OCI-M1 (cell line): ENCODE measurements around the gene COQ4.
"Not testable (repeated sequence)": the region's sequence is repeated elsewhere in the genome, so short reads cannot be mapped to it uniquely, and the experiment has no call there.

Experiments used
- DNase-seq: peaks from one replicate; lab custom pipeline; 2025; lab: John Stamatoyannopoulos, UW

Gene COQ4

DNA sequence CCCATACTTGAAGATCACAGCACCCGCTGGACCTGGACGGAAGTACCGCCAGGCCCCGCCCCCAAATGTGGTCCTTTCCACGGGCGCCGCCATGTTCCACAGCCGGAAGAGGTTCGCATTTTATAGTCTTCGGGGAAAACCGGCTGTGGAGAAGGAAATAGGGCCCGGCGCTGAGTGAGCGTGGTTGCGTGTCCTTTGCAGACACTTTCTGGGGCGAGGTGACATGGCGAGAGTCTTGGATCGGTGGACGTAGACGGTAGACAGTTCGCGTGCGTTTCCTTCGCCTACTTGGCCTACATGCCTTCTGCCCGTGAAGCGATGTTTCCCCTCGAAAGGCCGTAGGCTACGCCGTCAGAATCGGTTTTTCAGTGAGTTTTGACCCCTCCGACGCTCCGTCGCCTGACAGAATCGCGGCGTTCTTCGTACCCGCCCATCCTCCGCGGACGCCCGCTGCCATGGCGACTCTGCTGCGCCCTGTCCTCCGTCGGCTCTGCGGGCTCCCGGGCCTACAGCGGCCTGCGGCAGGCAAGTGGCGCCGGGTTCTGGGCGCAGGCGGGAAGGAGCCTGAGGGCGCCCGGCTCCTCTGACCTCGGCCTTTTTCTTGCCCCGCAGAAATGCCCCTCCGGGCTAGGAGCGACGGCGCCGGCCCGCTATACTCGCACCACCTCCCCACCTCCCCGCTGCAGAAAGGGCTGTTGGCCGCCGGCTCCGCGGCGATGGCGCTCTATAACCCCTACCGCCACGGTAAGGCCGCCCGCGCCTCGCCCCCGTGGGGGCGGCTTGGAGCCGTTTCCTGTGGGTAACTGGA, at the start of gene COQ4, which contains the start of gene TRUB2:
Gene COQ4, plus strand, starts transcription at position 436 of the 808 bp plus-strand sequence. Its CDS starts 20 bp downstream, at position 456.
Gene TRUB2, minus strand, starts transcription at position 44 of the 808 bp plus-strand sequence. Its CDS starts 39 bp downstream, at position 5.
- DNase-seq, result peak; percentile 97

DNA sequence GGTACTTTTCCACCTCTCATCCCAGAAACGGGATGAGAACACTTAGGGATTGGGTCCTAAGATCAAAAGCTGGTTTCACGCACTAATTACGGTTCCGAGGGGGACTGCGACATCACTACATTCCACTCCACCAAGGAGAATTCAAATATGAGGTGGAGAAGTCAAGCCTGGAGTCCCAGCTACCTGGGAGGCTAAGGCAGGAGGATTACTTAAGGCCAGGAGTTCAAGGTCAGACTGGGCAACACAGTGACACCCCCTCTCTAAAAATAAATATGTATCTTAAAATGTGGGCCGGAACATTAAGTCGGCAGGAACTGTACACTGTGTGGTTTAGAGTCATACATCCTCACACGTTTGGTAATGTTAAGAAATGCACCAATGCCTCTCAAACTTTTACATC, 48.4 kb upstream of the COQ4 start:
- no peak for DNase-seq

DNA sequence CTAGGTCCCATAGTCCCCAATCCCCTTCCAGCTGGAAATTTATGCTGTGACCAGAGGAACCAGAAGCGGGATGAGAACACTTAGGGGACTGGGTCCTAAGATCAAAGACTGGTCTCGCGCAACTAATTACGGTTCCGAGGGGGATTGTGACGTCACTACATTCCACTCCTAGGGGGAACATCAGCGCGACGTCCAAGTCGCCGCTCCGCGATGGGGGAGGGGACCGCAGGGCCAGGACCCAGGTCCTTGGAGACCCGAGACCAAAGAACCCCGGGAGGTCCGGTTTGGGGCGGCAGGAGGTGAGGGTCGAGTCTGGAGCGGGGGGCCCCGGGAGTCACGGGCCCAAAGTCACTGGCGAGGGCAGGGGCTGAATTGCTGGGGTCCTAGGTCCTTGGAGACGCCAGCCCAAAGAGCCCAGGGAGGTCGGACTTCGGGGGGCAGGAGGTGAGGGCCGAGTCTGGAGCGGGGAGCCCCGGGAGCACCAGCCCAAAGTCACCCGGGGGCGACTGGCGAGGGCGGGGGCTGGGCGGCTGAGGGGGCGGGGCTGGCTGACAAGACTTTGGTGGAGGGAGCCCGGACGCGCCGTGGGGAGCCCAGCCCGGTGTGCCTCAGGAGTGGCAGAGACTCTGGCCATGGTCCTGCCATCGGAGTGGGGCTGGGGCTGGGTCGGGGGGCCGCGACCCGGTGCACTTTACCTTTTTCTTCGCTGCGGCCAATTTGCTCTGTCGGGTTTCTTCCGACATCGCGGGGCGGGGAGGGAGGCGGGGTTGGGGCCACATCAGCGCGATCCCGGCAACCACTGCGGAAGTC, 47.2 kb upstream of the COQ4 start, which contains the start of gene GOLGA2:
Gene GOLGA2, minus strand, starts transcription at position 810 of the 810 bp plus-strand sequence. Its CDS starts 31 bp downstream, at position 779.
- peak; percentile 45 for DNase-seq

DNA sequence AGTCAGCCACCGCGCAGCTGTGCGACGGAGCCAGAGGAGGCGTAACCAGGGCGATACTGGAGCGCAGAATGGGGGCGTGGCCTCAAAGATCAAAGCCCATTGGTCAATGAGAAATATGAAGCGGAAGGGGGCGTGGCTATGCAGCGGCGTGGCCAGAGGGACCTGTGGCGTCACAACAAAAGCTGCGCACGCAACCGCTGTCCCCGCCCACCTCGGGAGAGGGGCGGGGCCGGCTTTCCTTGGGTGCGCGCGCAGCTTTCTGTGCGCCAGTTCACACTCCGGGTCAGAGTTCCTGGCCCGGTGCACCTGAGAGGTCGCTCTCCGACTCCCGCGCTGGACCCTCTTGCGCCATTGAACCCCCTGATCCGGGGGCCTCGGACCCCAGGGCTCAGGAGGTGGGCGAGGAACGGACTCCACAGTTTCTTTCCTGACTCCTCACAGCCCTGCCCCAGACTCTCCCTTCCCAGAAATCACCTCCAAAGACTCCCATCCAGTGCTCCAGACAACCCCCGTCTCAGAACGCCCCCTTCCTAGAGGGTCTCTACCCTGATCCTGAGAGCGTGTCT, 46.5 kb upstream of the COQ4 start, which contains the start of gene SWI5:
Gene SWI5, plus strand, starts transcription at position 269 of the 566 bp plus-strand sequence.
- DNase-seq, result peak; percentile 99

DNA sequence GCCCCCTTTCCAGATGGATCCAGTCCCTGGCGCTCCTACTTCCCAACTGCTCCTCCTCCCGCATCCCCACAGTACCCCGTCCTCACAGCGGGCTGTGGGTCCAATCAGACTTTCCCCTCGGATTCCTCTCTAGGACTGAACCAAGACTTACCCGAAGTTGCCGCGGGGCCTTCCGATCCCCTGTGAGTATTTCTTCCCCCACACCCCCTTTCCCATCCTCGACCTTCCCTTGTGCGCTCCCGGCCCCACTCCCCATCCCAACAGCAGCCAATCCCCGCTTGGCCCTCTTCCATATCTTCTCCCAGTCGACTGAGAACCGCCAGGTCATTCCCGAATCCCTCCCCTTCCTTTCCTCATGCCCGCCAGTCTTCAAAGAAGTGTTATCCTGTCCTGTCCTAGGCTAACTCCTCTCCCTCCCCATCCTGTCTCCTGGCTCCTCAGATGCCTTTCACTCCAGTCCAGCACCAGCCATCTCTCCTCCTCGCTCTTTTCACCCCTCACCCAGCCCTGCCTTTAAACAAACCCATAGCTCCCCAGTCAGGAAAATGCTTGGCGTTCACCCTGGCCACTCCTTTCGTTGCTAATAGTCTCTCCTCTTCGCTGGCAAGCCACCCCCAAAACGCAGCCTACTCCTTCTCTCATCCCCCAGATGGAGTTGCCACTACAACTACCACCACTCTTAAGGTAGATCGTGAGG, 45.9 kb upstream of the COQ4 start:
- DNase-seq, result no peak

DNA sequence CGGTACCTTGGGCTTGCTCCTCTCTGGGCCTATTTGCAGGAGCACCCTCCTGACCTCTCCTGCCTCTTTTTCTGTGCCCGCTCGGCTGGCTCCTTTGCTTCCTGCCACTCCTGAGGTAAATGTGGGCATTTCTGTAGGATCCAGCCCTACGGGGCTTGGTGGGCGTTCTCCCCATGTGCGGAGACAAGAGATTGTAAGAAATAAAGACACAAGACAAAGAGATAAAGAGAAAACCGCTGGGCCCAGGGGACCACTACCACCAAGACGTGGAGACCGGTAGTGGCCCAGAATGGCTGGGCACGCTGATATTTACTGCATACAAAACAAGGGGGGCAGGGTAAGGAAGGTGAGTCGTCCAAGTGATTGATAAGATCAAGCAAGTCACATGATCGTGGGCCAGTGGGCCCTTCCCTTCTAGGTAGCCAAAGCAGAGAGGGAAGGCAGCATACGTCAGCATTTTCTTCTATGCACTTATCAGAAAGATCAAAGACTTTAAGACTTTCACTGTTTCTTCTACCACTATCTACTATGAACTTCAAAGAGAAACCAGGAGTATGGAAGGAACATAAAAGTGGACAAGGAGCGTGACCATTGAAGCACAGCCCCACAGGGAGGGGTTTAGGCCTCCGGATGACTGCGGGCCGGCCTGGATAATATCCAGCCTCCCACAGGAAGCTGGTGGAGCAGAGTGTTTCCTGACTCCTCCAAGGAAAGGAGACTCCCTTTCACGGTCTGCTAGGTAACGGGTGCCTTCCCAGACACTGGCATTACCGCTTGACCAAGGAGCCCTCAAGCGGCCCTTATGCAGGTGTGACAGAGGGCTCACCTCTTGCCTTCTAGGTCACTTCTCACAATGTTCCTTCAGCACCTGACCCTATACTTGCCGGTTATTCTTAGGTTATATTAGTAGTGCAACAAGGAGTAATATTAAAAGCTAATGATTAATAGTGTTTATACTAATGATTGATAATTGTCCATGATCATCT, 43.3 kb upstream of the COQ4 start:
- not testable (repeated sequence) for DNase-seq

DNA sequence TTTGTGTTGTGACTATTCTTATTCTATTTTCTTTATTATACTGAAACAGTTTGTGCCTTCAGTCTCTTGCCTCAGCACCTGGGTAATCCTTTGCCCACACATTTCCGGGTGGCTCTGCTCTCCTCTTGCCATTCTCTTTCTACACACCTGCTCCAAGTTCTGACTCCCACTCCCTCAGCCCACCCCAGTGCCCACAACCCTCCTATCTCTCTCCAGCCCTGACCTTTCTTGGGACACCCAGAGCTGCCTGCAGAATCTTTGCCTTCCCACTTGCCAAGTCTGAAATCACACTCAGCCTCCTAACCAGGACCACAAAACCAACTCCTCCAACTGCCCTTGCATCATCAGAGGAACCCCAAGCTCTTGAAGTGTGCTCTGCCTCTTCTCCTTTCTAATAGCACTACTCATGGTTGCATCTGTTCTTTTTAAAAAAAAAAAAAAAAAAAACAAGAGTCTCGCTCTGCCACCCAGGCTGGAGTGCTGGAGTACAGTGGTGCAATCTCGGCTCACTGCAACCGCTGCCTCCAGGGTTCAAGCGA, 42.5 kb upstream of the COQ4 start:
- DNase-seq, result no peak

DNA sequence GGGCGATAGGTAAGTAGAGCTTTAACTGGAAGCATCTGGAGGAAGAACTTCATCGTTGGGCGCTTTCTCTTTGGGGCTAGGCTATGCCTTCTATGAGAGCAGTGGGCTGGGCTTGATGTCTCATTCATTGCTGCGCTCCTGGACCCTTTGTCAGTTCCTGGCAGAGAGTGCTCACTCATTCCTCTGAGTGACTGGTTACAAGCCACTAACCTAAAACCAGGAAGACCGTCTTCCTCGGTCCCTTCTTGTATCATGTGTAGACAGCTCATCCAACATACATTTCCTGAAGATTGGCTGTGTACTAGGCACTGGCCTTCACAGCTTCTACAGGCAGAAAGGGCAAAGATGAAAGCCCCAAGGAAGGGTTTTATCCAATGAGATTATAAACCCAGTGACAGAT, 40.1 kb upstream of the COQ4 start:
- no peak for DNase-seq

DNA sequence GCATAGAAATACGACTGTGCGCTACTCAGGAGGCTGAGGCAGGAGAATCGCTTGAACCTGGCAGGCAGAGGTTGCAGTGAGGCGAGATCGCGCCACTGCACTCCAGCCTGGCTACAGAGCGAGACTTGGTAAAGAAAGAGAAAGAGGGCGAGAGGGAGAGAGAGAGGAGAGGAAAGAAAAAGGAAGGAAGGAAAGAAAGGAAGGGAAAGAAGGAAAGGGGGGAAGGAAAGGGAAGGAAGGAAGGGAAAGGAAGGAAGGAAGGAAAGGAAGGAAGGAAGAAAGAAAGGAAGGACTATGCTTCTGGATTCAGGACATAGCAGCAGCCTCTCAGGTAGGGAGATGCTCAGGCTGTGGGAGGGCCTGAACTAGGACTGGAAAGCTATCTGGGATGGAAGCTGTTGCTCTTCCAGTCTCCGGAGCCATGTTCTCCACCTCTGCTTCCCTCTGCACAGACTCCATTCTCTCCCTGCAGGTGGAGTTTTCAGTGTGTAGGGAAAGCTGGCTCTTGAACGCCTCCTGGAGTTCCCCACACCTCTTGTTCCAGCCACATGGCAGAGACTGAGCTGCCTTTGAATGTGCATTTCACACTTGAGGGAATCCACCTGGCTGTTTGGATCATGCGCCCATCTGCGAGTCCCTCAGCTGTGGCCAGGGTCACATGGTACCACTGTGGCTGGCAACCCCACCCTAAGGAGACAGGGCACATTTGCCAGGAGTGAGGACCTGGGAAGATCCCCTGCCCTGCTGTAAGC, 37.4 kb upstream of the COQ4 start:
- DNase-seq, result no peak

DNA sequence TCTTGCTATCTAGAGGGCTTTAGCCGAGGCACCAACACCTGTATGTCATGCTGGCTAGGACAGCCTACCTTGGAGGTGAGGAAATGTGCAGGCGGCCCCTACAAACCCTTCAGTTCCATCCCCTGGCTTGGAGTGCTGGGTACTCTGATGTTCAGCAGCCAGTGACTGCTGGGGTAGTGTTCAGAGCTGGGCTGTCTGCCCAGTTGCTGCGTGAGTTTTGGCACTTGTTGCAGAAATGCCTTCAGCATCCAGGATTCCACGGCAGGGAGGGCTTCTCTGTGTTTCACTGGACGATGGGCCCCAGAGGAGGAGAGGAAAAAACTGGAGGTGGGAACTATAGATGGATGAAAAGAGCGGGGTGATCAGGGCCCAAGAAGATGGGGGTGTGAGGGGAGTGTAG, 36.2 kb upstream of the COQ4 start:
- DNase-seq, result no peak

DNA sequence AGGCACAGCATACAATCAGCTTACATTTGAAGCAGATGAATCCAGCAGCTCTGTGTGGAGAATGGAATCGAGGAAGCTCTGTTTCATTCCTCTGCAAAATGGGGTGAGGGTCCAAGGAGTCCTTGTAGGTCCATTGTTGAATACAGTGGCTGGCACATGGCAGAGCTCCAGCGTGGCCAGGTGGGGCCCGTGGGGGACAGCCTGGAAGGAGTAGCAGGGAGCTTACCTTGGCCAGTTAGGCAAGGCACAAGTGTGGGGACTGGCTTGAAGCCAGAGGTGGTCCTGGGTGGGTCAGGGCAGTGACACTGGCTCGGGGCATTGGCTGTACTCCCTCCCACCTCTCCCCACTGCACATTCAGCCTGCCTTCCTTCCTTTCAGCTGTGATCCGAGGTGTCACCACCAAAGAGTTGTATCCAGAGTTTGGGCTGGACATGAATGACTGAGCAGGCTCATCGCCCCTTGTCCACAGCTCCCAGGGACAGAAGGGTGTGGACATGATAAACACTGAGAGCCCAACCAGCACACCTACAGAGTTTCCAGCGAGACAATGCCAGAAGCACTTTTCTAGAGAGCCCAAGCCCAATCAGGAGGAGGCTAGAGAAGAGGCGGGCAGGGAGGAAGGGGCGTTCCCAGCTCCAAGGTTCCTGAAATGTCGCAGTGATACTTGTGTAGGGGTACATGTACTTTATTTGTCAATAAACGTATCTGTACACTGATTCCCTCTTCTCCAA, 34.2 kb upstream of the COQ4 start:
- DNase-seq, result no peak

DNA sequence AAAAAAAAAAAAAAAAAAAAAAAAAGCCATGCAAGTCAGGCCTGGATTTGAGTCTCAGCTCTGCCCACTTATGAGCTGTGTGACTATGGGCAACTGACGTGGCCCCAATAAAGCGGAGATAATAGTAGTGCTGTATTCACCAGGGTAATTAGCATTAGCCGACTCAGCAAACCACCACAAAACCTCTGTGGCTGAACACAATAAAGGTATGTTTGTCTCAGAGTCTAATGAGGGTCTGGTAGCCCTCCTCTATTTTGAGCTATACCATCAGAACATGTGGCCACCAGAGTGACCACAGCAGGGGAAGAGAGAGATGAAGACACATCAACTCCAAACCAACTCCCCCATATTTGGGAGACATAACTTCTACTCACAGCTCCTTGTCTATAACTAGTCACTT, 30.6 kb upstream of the COQ4 start:
- DNase-seq, result no peak

DNA sequence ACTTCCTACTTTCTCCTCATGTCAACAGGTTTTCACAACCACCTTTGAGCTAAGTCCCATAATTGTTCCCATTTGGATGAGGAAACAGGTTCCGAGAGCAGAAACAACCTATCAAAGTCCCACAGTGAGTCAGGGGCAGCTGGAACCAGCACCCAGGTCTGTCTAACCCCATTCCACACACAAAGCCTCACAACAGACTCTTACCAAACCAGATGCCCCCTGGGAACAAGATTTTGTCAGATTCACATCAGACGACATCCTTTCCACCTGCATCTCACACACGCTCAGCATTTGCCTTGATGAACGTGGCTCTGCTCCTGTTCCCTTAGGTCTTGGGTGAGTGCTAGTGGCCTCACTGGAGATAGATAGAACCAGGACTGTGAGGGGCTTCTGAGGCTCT, 29.5 kb upstream of the COQ4 start:
- no peak for DNase-seq

DNA sequence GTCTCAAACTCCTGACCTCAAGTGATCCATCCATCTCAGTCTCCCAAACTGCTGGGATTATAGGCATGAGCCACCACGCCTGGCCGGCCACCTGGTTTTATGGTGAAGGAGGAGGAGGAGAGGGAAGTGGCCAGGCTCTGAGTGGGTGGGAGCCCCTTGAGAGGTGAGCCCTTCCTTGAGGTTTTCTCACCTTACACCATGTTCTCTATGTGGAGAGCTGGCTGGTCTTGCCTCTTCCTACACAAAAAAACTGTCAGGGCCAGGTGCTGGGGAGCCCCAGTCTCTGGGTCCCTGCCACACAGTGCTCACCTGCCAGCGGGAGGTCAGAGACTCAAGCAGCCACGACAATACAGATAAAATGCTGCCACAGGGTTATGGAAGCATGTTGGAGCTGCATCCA, 28.5 kb upstream of the COQ4 start:
- DNase-seq, result no peak

DNA sequence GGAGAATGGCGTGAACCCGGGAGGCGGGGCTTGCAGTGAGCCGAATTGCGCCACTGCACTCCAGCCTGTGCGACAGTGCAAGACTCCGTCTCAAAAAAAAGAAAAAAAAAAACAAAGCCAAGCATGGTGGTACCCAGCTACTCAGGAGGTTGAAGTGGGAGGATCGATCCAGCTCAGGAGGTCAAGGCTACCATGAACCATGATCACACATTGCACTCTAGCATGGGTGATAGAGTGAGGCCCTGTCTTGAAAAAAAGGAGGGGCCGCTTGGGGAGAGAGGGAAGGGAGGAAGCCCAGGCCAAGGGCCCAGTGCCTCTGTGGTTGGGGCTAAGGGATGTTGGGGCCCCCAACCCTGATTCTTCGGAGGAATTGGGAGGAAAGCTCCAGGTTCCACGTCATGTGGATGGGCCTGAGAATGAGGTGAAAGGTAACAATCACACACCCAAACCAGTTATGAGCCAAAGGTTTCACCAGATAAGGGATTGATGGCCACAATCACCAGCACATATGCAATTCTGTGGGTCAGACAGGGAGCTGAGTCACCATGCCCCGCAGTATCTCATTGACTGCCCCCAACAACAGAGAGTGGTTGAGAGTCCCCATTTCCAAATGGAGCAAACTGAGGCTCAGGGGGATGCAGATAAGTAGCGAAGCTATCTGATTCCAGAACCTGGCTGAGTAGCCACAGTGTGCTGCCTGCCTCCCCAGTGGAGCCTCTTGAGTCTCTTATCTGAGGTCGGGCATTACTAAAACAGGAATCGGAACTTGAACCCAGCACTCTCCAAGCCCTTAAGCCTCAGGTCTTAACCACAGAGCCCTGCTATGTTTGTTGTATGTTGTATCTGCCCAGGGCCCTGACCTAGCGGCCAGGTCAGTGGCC, 26.1 kb upstream of the COQ4 start:
- peak; percentile 89 for DNase-seq

DNA sequence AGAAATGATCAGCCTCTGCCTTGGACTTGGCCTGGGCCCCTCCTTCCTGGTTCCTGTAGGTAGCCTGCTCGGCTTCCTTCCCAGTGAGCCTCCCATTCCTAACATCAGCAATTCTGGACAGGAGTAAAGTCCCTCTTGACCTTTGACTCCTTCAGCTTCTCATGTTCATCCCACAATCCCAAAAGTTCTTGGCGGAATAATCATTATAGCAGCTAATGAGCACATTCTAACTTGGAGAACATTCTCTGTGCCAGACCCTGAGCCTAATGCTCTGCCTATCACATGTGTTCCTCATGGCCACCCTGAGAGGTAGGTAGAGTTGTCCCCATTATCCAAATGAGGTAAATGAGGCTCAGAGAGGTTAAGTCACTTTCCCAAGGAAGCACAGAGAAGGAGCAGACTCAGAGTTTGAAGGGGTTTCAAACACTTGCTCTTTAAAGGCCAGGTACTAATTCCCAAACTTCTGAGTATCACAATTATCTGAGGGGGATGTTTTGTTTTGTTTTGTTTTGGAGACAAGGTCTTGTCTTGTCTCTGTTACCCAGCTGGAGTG, 25.3 kb upstream of the COQ4 start:
- DNase-seq, result no peak
